ENCODE measurements around the gene MADCAM1. TPM values are rescaled to one million over a fixed set of nuclear protein-coding genes. Genes with fewer than 3 reads are reported as not detected.

MADCAM1 gene
- total and polyA plus RNA-seq, 10 of the 15 experiments (the other 5 are each of a cell fraction or from before 2014, with no cell fraction given): 0.06 to 0.32 (median 0.31) TPM; not detected in 5

DNA sequence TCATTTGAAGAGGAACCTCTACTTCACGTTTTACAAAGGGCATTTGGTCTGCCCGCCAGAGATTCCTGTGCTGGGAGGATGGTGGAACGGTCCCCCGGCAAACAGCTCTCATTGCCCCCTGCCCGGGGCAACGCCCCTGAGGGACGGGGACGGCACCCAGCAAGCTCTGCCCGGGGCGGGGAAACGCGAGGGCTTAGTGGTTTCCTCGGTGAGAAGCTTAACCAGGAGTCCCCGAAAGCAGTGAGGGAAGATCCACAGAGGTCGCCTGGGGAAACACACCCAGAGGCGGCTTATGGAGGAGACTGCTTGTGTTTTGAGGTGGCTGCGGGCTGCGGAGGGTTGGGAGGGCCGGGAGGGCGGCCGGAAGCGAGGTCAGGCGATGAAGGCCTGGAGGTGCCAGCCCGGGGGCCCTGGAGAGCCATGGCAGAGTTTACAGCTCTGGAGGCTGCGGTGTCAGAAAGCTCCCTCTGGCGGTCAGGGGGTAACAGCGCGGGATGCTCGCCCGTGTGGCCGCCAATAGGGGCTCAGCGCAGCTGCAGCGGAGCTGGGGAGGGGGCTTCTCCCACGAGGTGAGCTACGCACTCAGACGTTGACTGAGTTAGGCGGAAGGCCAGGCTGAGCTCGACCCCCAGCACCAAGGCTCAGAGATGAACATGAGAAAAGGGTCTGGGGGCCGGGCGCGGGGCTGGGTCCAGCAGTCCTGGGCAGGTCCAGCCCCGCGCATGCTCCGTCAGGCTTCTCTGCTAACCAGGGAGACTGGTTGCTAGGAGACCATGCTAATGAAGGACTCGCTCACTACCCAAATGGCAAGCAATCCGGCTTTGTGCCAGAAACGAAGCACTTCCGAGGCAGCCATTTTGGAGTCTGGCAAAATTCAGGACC is 10.4 kb downstream of the MADCAM1 start (continued):
- TF ChIP-seq PAX8 (IDR thresholded peaks at IDR 0.05) (no peak), STAT3 (IDR thresholded peaks at IDR 0.05; ENCODE audit: low read depth, low read length) (peak; percentile 46; the same call in 1 of the 2 replicates), SREBF2 (IDR thresholded peaks at IDR 0.05; ENCODE audit: low read length) (no peak), CHD2 (IDR thresholded peaks at IDR 0.05; ENCODE audit: borderline replicate concordance, low read depth, low read length) (no peak), NFYA (IDR thresholded peaks at IDR 0.05; ENCODE audit: borderline replicate concordance, low read depth, low read length) (no peak), BMI1 (IDR thresholded peaks at IDR 0.05; ENCODE audit: borderline replicate concordance) (peak; percentile 96), SMAD1 (IDR thresholded peaks at IDR 0.05; ENCODE audit: low read depth, partially characterized antibody) (no peak), MTA3 (IDR thresholded peaks at IDR 0.05; ENCODE audit: borderline replicate concordance, low read length) (no peak), CBX5 (IDR thresholded peaks at IDR 0.05; ENCODE audit: low read depth) (no peak)
- TF ChIP-seq, protein P1, sequence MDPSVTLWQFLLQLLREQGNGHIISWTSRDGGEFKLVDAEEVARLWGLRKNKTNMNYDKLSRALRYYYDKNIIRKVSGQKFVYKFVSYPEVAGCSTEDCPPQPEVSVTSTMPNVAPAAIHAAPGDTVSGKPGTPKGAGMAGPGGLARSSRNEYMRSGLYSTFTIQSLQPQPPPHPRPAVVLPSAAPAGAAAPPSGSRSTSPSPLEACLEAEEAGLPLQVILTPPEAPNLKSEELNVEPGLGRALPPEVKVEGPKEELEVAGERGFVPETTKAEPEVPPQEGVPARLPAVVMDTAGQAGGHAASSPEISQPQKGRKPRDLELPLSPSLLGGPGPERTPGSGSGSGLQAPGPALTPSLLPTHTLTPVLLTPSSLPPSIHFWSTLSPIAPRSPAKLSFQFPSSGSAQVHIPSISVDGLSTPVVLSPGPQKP (IDR thresholded peaks at IDR 0.05; ENCODE audit: low read depth, low read length): peak; percentile 20; the same call in 1 of the 2 replicates
- TF ChIP-seq, protein P2, sequence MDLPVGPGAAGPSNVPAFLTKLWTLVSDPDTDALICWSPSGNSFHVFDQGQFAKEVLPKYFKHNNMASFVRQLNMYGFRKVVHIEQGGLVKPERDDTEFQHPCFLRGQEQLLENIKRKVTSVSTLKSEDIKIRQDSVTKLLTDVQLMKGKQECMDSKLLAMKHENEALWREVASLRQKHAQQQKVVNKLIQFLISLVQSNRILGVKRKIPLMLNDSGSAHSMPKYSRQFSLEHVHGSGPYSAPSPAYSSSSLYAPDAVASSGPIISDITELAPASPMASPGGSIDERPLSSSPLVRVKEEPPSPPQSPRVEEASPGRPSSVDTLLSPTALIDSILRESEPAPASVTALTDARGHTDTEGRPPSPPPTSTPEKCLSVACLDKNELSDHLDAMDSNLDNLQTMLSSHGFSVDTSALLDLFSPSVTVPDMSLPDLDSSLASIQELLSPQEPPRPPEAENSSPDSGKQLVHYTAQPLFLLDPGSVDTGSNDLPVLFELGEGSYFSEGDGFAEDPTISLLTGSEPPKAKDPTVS (IDR thresholded peaks at IDR 0.05; ENCODE audit: low read depth, low read length): no peak
- TF ChIP-seq, protein P3, sequence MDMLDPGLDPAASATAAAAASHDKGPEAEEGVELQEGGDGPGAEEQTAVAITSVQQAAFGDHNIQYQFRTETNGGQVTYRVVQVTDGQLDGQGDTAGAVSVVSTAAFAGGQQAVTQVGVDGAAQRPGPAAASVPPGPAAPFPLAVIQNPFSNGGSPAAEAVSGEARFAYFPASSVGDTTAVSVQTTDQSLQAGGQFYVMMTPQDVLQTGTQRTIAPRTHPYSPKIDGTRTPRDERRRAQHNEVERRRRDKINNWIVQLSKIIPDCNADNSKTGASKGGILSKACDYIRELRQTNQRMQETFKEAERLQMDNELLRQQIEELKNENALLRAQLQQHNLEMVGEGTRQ (IDR thresholded peaks at IDR 0.05; ENCODE audit: borderline replicate concordance, low read depth, low read length): no peak
- TF ChIP-seq, protein P4, sequence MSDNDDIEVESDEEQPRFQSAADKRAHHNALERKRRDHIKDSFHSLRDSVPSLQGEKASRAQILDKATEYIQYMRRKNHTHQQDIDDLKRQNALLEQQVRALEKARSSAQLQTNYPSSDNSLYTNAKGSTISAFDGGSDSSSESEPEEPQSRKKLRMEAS (IDR thresholded peaks at IDR 0.05; ENCODE audit: low read depth, low read length): no peak
